Keratinocyte (primary cell): ENCODE measurements around the gene MAGEA3. TPM values are rescaled to one million over a fixed set of nuclear protein-coding genes. Genes with fewer than 3 reads are reported as not detected.
"Not testable (repeated sequence)": the region's sequence is repeated elsewhere in the genome, so short reads cannot be mapped to it uniquely, and the experiment has no call there.

Source experiments
- DNase-seq: peaks from one replicate; pipeline ENCODE4 v3.0.0-alpha.2; 2011; ENCODE audit warnings: low read depth, missing footprints, low spot score
- FAIRE-seq: peaks from 2 replicates; lab custom pipeline; 2011; peaks lifted over from hg19 to GRCh38; lab: Jason Lieb, UNC
- H2AFZ ChIP-seq: 2 replicates; pipeline ENCODE4 v1.6.0; 2012; ENCODE audit warnings: low read length, control low read depth, inconsistent platforms; ENCODE audit not compliant: control insufficient read depth
- H3K27ac ChIP-seq: 2 replicates; pipeline ENCODE4 v1.5.1; 2011; ENCODE audit warnings: low read length; ENCODE audit not compliant: control insufficient read depth, insufficient read depth
- H3K27me3 ChIP-seq: 3 replicates; pipeline ENCODE4 v1.6.0; 2011; ENCODE audit warnings: low read length; ENCODE audit not compliant: control insufficient read depth, insufficient read depth; ENCODE audit errors: extremely low read depth
- H3K36me3 ChIP-seq, 2 experiments: 2 replicates in 1 of 2; 3 replicates in 1 of 2; pipeline ENCODE4 v1.5.1; 2011; ENCODE audit warnings: low read length in 2 of 2, mild to moderate bottlenecking in 1 of 2; ENCODE audit not compliant: control insufficient read depth in 2 of 2, insufficient read depth in 2 of 2; ENCODE audit errors: extremely low read depth in 1 of 2
- H3K4me1 ChIP-seq: 3 replicates; pipeline ENCODE4 v1.5.1; 2011; ENCODE audit warnings: low read length; ENCODE audit not compliant: control insufficient read depth, insufficient read depth; ENCODE audit errors: extremely low read depth
- H3K4me2 ChIP-seq: 3 replicates; pipeline ENCODE4 v1.6.0; 2011; ENCODE audit warnings: low read depth, low read length; ENCODE audit not compliant: control insufficient read depth, insufficient read depth; ENCODE audit errors: extremely low read depth
- H3K4me3 ChIP-seq, 3 experiments: fragments of 200-600 bp in 1 of 3; sonication (generic) in 1 of 3; 2 replicates in 2 of 3; 3 replicates in 1 of 3; pipeline ENCODE4 v1.5.1; 2011 to 2016; ENCODE audit warnings: low read length in 3 of 3, mild to moderate bottlenecking in 3 of 3, control low read depth in 2 of 3, inconsistent platforms in 1 of 3, low read depth in 1 of 3, mixed read lengths in 1 of 3, mixed run types in 1 of 3, moderate library complexity in 1 of 3; ENCODE audit not compliant: control insufficient read depth in 2 of 3, insufficient read depth in 2 of 3; ENCODE audit errors: extremely low read depth in 1 of 3
- H3K79me2 ChIP-seq: 2 replicates; pipeline ENCODE4 v1.6.0; 2012; ENCODE audit warnings: low read length; ENCODE audit not compliant: control insufficient read depth, insufficient read depth
- H3K9ac ChIP-seq: 3 replicates; pipeline ENCODE4 v1.6.0; 2011; ENCODE audit warnings: low read length; ENCODE audit not compliant: control insufficient read depth, insufficient read depth; ENCODE audit errors: extremely low read depth
- H3K9me1 ChIP-seq: 3 replicates; pipeline ENCODE4 v1.6.0; 2011; ENCODE audit warnings: low read length; ENCODE audit not compliant: control insufficient read depth, insufficient read depth; ENCODE audit errors: extremely low read depth
- H3K9me3 ChIP-seq: 2 replicates; pipeline ENCODE4 v1.5.1; 2012; ENCODE audit warnings: low read depth, low read length; ENCODE audit not compliant: control insufficient read depth
- H4K20me1 ChIP-seq: 3 replicates; pipeline ENCODE4 v1.6.0; 2011; ENCODE audit warnings: low read length; ENCODE audit not compliant: control insufficient read depth, insufficient read depth; ENCODE audit errors: extremely low read depth
- CTCF ChIP-seq, 3 experiments: IDR thresholded peaks in 1 of 3; conservative IDR thresholded peaks in 1 of 3; optimal IDR thresholded peaks in 1 of 3; 2 replicates in 2 of 3; 3 replicates in 1 of 3; pipeline versions ENCODE3 to v1.5.1; 2011; ENCODE audit warnings: low read length in 3 of 3, mild to moderate bottlenecking in 3 of 3, moderate library complexity in 2 of 3, control low read depth in 1 of 3, inconsistent platforms in 1 of 3; ENCODE audit not compliant: insufficient read depth in 2 of 3; ENCODE audit errors: extremely low read depth in 1 of 3
- EZH2 ChIP-seq: IDR thresholded peaks from one replicate; pipeline ENCODE4 v1.6.1; 2012; ENCODE audit warnings: inconsistent platforms, mild to moderate bottlenecking, low read length, moderate library complexity
- dilution Hi-C: fragments of 300-500 bp; cut with MboI; formaldehyde crosslinking; loops from one replicate; pipeline ENCODE4 v1.7.0; 2020; ENCODE audit warnings: low sequenced_read_pairs; ENCODE audit not compliant: extremely low pct_ligation_motif_present
- polyA plus RNA-seq, 5 experiments: library from polyadenylated mRNA; depleted of rRNA in 3 of 5; stranded (reverse) in 3 of 5; stranded (forward) in 1 of 5; unstranded in 1 of 5; fragments of >200 nt; gene quantifications; 1 replicate in 1 of 5; 2 replicates in 3 of 5; 3 replicates in 1 of 5; pipeline versions ENCODE4 v1.2.1 to v1.2.3, GENCODE V29; 2011 to 2012; ENCODE audit warnings: missing spikeins in 2 of 5, low read depth in 1 of 5, low replicate concordance in 1 of 5

The MAGEA3 gene
- polyA plus RNA-seq, 1 donor (not counting 4 experiments of a cell fraction or from before 2014, with no cell fraction given): not detected

GRCh38 chrX:152725409-152725808 is 26.8 kb downstream of the MAGEA3 start:
- H3K9me1 ChIP-seq: no peaks in the 10 kb centered on the region
- no peaks in the 10 kb centered on the region for H3K79me2 ChIP-seq
- no peaks in the 10 kb centered on the region for H4K20me1 ChIP-seq
- H3K9me3 ChIP-seq: no peaks in the 10 kb centered on the region
- no peak for FAIRE-seq
- no peak overlapping the region for H2AFZ ChIP-seq
- TF ChIP-seq EZH2 (no peak), CTCF (optimal IDR thresholded peaks at IDR 0.05 in 1 of 3, IDR thresholded peaks at IDR 0.05 in 1 of 3, conservative IDR thresholded peaks at IDR 0.05 in 1 of 3; ENCODE audit: extremely low read depth in 1 of 3, insufficient read depth in 2 of 3, low read length in 3 of 3) (no peak)
- H3K4me3 ChIP-seq: no peak overlapping the region
- dilution Hi-C loops: no loop called here
- no peaks in the 10 kb centered on the region for H3K27me3 ChIP-seq
- H3K4me1 ChIP-seq: no peaks in the 10 kb centered on the region
- H3K4me2 ChIP-seq: no peak overlapping the region
- no peaks in the 10 kb centered on the region for H3K36me3 ChIP-seq
- no peak overlapping the region for H3K9ac ChIP-seq
- H3K27ac ChIP-seq: no peak overlapping the region
- DNase-seq: no peak

- Histone ChIP-seq H3K27ac (no peak within 1 kb of the TSS), H3K27me3 (no peaks in the 10 kb centered on the region), H3K9me1 (no peaks in the 10 kb centered on the region), H3K4me2 (no peak within 1 kb of the TSS), H3K9me3 (no peaks in the 10 kb centered on the region), H3K79me2 (no peaks in the 10 kb centered on the region), H3K4me3 (no peak within 1 kb of the TSS), H2AFZ (no peak within 1 kb of the TSS), H4K20me1 (no peaks in the 10 kb centered on the region), H3K36me3 (no peaks in the 10 kb centered on the region), H3K4me1 (no peaks in the 10 kb centered on the region), H3K9ac (no peak within 1 kb of the TSS)
- dilution Hi-C loops: no loop called here
- FAIRE-seq (no peak), DNase-seq (no peak)
- no peak for TF ChIP-seq EZH2
- TF ChIP-seq CTCF (optimal IDR thresholded peaks at IDR 0.05 in 1 of 3, IDR thresholded peaks at IDR 0.05 in 1 of 3, conservative IDR thresholded peaks at IDR 0.05 in 1 of 3; ENCODE audit: extremely low read depth in 1 of 3, insufficient read depth in 2 of 3, low read length in 3 of 3): no peak
Observed at GRCh38 chrX:152733261-152733975, 34.8 kb downstream of the MAGEA3 start, which contains the start of the genes CSAG1 and MAGEA12. Gene CSAG1 (minus strand): TSS chrX:152733721. CDS start chrX:152732460, 1,261 bp downstream. Gene MAGEA12 (plus strand): TSS chrX:152733757. CDS start chrX:152736162, 2,405 bp downstream.

GRCh38 chrX:152734143-152734858 is 35.7 kb downstream of the MAGEA3 start:
- dilution Hi-C loops, FAIRE-seq, H3K9me1 ChIP-seq, H3K9ac ChIP-seq, H4K20me1 ChIP-seq, H3K4me1 ChIP-seq, H3K36me3 ChIP-seq, H3K27ac ChIP-seq, DNase-seq, H3K79me2 ChIP-seq, H3K9me3 ChIP-seq, H3K4me2 ChIP-seq, H3K4me3 ChIP-seq, H2AFZ ChIP-seq, H3K27me3 ChIP-seq: not testable (repeated sequence)
